ENCODE measurements around the gene FILIP1L.
"Not testable (repeated sequence)": the region's sequence is repeated elsewhere in the genome, so short reads cannot be mapped to it uniquely, and the experiment has no call there.

DNA sequence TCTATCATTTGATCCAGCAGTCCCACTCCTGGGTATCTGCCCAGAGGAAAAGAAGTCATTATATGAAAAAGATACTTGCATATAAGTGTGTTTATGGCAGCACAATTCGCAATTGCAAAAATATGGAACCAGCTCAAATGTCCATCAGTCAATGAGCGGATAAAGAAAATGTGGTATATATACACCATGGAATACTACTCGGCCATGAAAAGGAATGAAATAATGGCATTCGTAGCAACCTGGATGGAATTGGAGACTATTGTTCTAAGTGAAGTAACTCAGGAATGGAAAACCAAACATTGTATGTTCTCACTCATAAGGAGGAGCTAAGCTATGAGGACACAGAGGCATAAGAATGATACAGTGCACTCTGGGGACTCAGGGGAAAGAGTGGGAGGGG, 272.4 kb downstream of the FILIP1L start:
- TF ChIP-seq, protein P1, sequence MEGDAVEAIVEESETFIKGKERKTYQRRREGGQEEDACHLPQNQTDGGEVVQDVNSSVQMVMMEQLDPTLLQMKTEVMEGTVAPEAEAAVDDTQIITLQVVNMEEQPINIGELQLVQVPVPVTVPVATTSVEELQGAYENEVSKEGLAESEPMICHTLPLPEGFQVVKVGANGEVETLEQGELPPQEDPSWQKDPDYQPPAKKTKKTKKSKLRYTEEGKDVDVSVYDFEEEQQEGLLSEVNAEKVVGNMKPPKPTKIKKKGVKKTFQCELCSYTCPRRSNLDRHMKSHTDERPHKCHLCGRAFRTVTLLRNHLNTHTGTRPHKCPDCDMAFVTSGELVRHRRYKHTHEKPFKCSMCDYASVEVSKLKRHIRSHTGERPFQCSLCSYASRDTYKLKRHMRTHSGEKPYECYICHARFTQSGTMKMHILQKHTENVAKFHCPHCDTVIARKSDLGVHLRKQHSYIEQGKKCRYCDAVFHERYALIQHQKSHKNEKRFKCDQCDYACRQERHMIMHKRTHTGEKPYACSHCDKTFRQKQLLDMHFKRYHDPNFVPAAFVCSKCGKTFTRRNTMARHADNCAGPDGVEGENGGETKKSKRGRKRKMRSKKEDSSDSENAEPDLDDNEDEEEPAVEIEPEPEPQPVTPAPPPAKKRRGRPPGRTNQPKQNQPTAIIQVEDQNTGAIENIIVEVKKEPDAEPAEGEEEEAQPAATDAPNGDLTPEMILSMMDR (IDR thresholded peaks at IDR 0.05): not testable (repeated sequence)
- not testable (repeated sequence) for TF ChIP-seq POLR2A (IDR thresholded peaks at IDR 0.05)

Measured in heart left ventricle (tissue), 13 donors.